Islet of Langerhans (tissue), 1 donor: Measurements from ENCODE around the gene NOP56.
"Not testable (repeated sequence)": the region's sequence is repeated elsewhere in the genome, so short reads cannot be mapped to it uniquely, and the experiment has no call there.

ENCODE experiments used
- FAIRE-seq: peaks from one replicate; lab custom pipeline; 2011; peaks lifted over from hg19 to GRCh38; lab: Jason Lieb, UNC

Gene NOP56

GRCh38 chr20:2688041-2688591, 35.7 kb downstream of the NOP56 start:
- FAIRE-seq, result no peak

- no peak for FAIRE-seq
These were observed 37.8 kb downstream of the NOP56 start for GRCh38 chr20:2690213-2690612.

DNA sequence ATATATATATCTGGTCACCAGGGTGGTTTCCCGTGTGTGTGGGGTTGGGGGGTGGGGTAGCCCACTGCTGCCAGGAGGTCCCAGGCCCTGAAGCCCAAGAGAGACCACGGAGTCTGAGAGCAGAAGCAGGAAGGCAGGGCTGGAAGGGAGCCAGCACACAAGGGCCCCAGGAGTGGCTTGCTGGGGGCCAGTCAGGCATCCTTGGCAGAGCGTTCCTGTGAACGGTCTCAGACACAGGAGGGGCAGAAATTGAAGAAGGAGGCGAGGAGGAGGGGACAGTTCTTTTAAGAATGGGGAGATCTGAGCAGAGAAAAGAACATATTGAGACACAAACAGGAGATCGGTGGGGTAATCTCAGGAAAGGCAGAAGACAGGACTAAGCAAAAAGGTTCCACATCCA, 38.3 kb downstream of the NOP56 start:
- FAIRE-seq, result no peak

DNA sequence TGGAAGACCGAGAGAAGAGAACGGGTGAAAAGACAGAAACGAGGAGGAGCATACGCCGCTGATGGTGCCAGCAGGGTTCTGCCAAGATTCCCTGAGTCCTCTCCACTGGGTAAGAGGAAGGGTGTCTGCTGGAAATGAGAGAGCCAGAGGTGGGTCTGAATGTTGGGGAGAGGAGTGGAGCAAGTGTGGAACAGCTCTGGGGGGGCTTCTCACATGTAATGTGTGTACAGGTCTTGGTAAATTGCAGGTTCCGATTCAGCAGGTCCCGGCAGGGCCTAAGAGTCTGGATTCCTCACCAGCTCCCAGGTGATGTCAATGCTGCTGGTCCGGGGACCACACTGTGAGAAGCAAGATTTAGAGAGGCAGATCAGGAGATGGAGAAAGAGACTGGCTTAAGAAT, 38.7 kb downstream of the NOP56 start:
- FAIRE-seq, result no peak

DNA sequence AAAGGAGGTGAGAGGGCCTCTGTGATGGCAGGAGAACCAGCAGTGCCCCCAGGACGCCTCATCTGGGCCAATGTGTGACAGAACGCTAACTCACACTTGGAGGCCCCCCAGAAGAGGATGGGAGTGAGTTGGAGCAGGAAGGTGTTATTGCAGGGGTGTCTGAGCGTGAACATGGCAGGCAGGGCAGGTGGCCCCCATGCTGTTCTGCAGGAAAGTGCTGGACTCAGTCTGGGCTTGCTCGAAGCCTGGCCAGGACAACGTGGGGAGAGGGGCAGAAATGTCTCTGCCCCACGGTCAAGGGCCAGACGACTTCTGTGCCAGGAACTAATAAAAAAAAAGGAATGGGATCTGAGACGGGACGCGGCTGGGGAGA, 39.2 kb downstream of the NOP56 start:
- no peak for FAIRE-seq

- FAIRE-seq, result no peak
These were observed 39.8 kb downstream of the NOP56 start, which contains the start of gene EBF4 for GRCh38 chr20:2692036-2692885. Gene EBF4, plus strand, starts transcription at chr20:2692780. Its CDS starts 866 bp downstream, at chr20:2693646.

DNA sequence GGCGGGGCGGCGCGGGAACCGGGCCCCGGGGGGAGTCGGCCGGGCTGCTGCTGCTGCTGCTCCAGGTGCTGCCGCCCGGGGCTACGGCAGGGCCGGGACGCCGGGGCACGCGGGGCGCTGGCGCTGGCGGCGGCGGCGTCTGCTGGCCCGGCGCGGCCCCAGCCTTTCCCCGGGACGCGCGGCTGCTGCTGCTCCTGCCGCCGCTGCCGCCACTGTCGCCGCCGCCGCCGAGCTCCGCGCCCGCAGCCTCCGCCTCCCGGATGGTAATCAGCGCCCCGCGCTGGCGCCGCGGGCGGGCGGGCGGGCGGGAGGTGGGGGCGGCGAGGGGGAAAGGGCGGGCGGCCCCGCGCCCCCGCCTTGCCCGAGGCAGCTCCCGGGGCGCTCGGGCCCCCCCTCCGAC, 40.5 kb downstream of the NOP56 start:
- FAIRE-seq, result no peak

- no peak for FAIRE-seq
These were observed 41.0 kb downstream of the NOP56 start for GRCh38 chr20:2693286-2694007.

- no peak for FAIRE-seq
These were observed 41.6 kb downstream of the NOP56 start for GRCh38 chr20:2694008-2694471.

GRCh38 chr20:2694519-2694918, 42.1 kb downstream of the NOP56 start:
- FAIRE-seq, result no peak

GRCh38 chr20:2695206-2695983, 43.0 kb downstream of the NOP56 start:
- no peak for FAIRE-seq

GRCh38 chr20:2695984-2696525, 43.6 kb downstream of the NOP56 start:
- FAIRE-seq, result not testable (repeated sequence)

DNA sequence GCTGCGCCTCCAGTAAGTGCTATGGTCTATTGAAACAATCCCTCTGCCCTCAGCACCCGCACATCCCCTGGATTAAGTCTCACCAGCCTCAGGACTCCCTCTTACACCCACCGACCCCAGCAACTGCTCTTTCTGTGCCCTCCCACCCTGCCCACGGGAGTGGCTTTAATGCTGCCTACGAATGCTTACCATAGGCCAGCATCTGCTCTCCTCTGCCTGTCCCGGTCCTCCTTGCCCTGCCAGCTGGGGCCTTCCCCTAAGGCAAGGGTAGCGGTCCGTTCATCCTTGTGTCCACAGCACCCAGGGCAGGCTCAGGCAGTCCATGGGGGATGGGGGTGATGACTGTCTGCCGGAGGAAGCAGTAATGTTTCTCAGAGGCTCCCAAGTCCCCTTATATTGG, 44.2 kb downstream of the NOP56 start:
- FAIRE-seq, result no peak

DNA sequence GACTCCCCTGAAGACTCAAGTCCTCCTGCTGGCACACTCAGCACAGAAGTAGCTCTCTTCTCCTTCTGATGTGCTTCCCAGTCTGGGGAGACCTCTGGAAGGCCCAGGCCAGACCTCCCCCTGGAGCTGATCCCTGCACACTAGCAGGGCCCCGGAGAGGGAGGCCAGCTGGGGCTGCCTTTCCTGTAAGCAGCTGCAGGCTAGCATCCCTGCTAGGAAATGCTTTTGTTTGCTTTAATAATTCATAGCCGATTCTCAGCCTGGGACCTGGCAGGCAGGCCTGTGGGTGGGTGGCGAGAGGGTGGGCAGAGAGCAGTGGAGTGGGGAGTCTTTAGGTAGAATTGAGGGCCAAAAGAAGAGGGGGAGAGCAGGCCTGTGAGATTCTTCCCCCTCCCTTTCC, 45.3 kb downstream of the NOP56 start:
- no peak for FAIRE-seq

GRCh38 chr20:2698186-2698817, 45.9 kb downstream of the NOP56 start:
- no peak for FAIRE-seq

DNA sequence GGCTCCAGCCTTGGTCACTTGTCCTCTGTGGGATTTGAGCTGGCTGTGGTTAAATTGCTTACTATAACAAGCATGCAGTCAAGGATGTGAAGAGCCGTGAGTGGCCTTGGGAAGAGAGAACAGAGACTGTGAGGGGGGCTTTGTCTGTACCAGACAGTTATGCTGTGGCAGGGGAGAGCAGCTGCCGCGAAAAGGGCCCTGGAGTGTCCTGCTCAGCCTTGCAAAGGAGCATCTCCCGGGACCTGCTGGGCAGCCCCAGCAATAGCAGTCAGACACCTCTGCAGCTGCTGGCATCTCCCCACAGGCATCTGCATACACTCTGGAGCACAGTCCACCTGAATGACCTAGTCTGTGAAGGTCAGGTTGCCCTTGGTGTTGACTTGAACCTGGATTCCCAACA, 46.5 kb downstream of the NOP56 start:
- FAIRE-seq, result no peak

GRCh38 chr20:2699775-2700413, 47.5 kb downstream of the NOP56 start:
- FAIRE-seq, result no peak

- no peak for FAIRE-seq
These were observed 48.6 kb downstream of the NOP56 start for GRCh38 chr20:2700913-2701620.

DNA sequence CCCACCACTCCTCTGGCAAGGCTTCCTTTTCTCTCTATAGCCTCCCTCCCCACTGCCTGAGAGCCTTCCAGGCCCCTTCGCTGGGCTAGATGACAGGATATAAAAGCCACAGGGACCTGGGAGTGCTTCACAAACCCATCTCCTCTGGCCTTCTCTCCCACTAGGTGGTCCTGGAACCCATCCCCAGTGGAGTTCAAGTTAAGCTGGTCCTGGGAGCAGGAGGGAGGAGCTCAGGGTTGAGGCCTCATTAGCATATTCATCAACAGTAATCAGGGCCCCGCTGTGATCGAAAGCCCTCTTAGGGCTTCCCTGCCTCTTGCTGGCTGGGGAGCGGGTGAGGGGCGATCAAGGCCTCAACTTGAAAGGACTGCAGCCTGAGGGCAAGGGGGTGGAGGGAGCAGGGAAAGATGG, 49.2 kb downstream of the NOP56 start:
- FAIRE-seq, result no peak

DNA sequence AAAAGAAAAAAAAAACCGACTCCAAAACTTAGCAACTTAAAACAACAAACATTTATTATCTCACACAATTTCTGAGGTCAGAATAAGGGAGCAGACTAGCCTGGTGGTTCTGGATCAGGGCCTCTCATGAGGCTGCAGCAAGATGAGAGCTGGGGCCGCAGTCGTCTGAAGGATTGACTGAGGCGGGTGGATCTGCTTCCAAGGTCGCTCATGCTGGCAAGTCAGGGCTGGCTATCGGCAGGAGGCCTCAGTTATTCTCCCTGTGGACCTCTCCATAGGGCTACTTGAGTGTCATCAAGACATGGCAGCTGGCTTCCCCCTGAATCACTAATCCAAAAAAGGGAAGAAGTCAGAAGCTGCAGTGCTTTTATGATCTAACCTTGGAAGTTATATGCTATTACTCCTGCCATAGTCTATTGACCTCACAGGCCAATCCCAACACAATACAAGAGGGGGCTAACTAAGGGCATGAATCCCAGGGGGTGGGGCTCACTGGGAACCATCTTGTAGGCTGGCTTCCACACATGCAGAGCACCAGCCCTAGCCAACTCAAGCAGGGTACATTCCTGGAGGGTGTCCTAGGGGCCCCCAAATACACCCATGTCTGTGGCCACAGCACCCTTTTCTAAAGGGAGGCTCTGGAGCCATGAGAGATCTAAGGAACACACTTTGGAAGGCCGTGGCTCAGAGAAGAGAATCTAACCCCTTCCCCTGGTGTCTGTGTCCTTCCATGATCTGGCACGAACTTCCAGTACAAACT, 51.5 kb downstream of the NOP56 start:
- FAIRE-seq, result no peak
